LNCAP (cell line): Measurements from ENCODE around the gene ZC3H7B.

Experiments
- CTCF ChIP-seq: fragments of 450-650 bp; IDR thresholded peaks from 2 replicates; pipeline ENCODE4 v1.5.1; 2017; ENCODE audit warnings: mild to moderate bottlenecking

ZC3H7B gene

GRCh38 chr22:41308544-41308947 lies 7.2 kb downstream of the ZC3H7B start:
- no peak for TF ChIP-seq CTCF

- no peak for TF ChIP-seq CTCF
Measured at GRCh38 chr22:41310336-41310735, 9.0 kb downstream of the ZC3H7B start.

GRCh38 chr22:41311487-41311886 lies 10.2 kb downstream of the ZC3H7B start:
- no peak for TF ChIP-seq CTCF

- TF ChIP-seq CTCF, result no peak
Measured at GRCh38 chr22:41314821-41315220, 13.5 kb downstream of the ZC3H7B start.

- TF ChIP-seq CTCF, result no peak
Measured at GRCh38 chr22:41315586-41315985, 14.3 kb downstream of the ZC3H7B start.

GRCh38 chr22:41320416-41321240 lies 19.3 kb downstream of the ZC3H7B start:
- no peak for TF ChIP-seq CTCF

GRCh38 chr22:41324821-41325528 lies 23.6 kb downstream of the ZC3H7B start:
- TF ChIP-seq CTCF, result no peak
